ENCODE results near the gene RNASE2. TPM values are rescaled to one million over a fixed set of nuclear protein-coding genes. Genes with fewer than 3 reads are reported as not detected.
A peak's percentile ranks its signal among the peaks of the same experiment; 100 is the strongest.
"Not testable (repeated sequence)": the region's sequence is repeated elsewhere in the genome, so short reads cannot be mapped to it uniquely, and the experiment has no call there.

The RNASE2 gene
- total RNA-seq, 1 experiment from 2014 or later, result not detected

GRCh38 chr14:20934148-20934762 lies 21.0 kb upstream of the RNASE2 start:
- Mint-ChIP-seq H3K27me3 (ENCODE audit: low read depth) (peaks cover 16% of the 10 kb centered on the region), H3K27ac (no peak overlapping the region), H3K36me3 (no peaks in the 10 kb centered on the region), H3K9me3 (peaks cover 6% of the 10 kb centered on the region; the same call in 1 of the 2 replicates), H3K4me1 (peaks cover 10% of the 10 kb centered on the region), H3K4me3 (peak overlapping the region; percentile 54)
- ChIA-PET CTCF (interaction anchor here (0.5 to 2.4 kb wide), 6 partner anchors 26 to 116 kb away, joined by 3 to 16 read pairs (median 6); no protein-coding TSS in a partner anchor), POLR2A (no interaction called here)
- TF ChIP-seq CTCF (IDR thresholded peaks at IDR 0.05) (peak; percentile 89), ZNF396 (CRISPR knock-in tag; IDR thresholded peaks at IDR 0.05; ENCODE audit: borderline replicate concordance) (no peak)
- ATAC-seq (peak; percentile 98), DNase-seq (ENCODE audit: low spot score) (peak; percentile 90)

- Mint-ChIP-seq H3K27ac (no peak overlapping the region), H3K27me3 (ENCODE audit: low read depth) (peaks cover 16% of the 10 kb centered on the region), H3K4me1 (peaks cover 5% of the 10 kb centered on the region), H3K9me3 (peaks cover 1% of the 10 kb centered on the region; the same call in 1 of the 2 replicates), H3K36me3 (no peaks in the 10 kb centered on the region), H3K4me3 (no peak overlapping the region)
- ChIA-PET CTCF (no interaction called here), POLR2A (no interaction called here)
- no peak for TF ChIP-seq NFYB (CRISPR knock-in tag; conservative IDR thresholded peaks at IDR 0.05; ENCODE audit: low read depth)
- no peak for TF ChIP-seq CDX4 (CRISPR knock-in tag; IDR thresholded peaks at IDR 0.05; ENCODE audit: borderline replicate concordance)
- TF ChIP-seq FOXP1 (CRISPR knock-in tag; IDR thresholded peaks at IDR 0.05; ENCODE audit: borderline replicate concordance), result no peak
- TF ChIP-seq ZSCAN18 (CRISPR knock-in tag; IDR thresholded peaks at IDR 0.05), result no peak
- no peak for TF ChIP-seq FOXK1 (CRISPR knock-in tag; IDR thresholded peaks at IDR 0.05)
- TF ChIP-seq JUN (CRISPR knock-in tag; IDR thresholded peaks at IDR 0.05), result no peak
- no peak for TF ChIP-seq SP1 (CRISPR knock-in tag; conservative IDR thresholded peaks at IDR 0.05)
- no peak for TF ChIP-seq RORB (CRISPR knock-in tag; IDR thresholded peaks at IDR 0.05)
- TF ChIP-seq TP53 (CRISPR knock-in tag; IDR thresholded peaks at IDR 0.05), result no peak
- TF ChIP-seq ZNF416 (CRISPR knock-in tag; IDR thresholded peaks at IDR 0.05), result no peak
- no peak for TF ChIP-seq ZNF671 (CRISPR knock-in tag; IDR thresholded peaks at IDR 0.05)
- no peak for TF ChIP-seq MAX (CRISPR knock-in tag; IDR thresholded peaks at IDR 0.05)
- TF ChIP-seq E2F5 (CRISPR knock-in tag; IDR thresholded peaks at IDR 0.05), result no peak
- no peak for TF ChIP-seq EMX1 (CRISPR knock-in tag; IDR thresholded peaks at IDR 0.05)
- TF ChIP-seq IRF2 (CRISPR knock-in tag; IDR thresholded peaks at IDR 0.05; ENCODE audit: borderline replicate concordance, low read depth), result no peak
- no peak for ATAC-seq
- DNase-seq (ENCODE audit: low spot score), result no peak
These were observed 19.8 kb upstream of the RNASE2 start for GRCh38 chr14:20935303-20935984.

GRCh38 chr14:20945146-20945545 lies 10.1 kb upstream of the RNASE2 start:
- H3K27ac Mint-ChIP-seq; H3K27me3 Mint-ChIP-seq (ENCODE audit: low read depth); H3K9me3 Mint-ChIP-seq; POLR2A ChIA-PET; H3K4me3 Mint-ChIP-seq; H3K36me3 Mint-ChIP-seq; ATAC-seq; DNase-seq (ENCODE audit: low spot score): not testable (repeated sequence)
- H3K4me1 Mint-ChIP-seq, result peaks cover 19% of the 10 kb centered on the region
- CTCF ChIA-PET, result interaction anchor here (1.1 kb wide), 1 partner anchor 26 kb away, joined by 7 read pairs; no protein-coding TSS in a partner anchor

GRCh38 chr14:20946707-20947106 lies 8.6 kb upstream of the RNASE2 start:
- H3K27me3 Mint-ChIP-seq (ENCODE audit: low read depth); CTCF ChIA-PET; H3K27ac Mint-ChIP-seq; DNase-seq (ENCODE audit: low spot score); H3K4me3 Mint-ChIP-seq; H3K9me3 Mint-ChIP-seq; H3K36me3 Mint-ChIP-seq; ATAC-seq; H3K4me1 Mint-ChIP-seq; POLR2A ChIA-PET: not testable (repeated sequence)

GRCh38 chr14:20955538-20955873 lies 219 bp downstream of the RNASE2 start:
- H3K36me3 Mint-ChIP-seq; POLR2A ChIA-PET; H3K4me3 Mint-ChIP-seq; ATAC-seq; H3K27ac Mint-ChIP-seq; DNase-seq (ENCODE audit: low spot score); H3K27me3 Mint-ChIP-seq (ENCODE audit: low read depth); H3K9me3 Mint-ChIP-seq; H3K4me1 Mint-ChIP-seq: not testable (repeated sequence)
- CTCF ChIA-PET, result interaction anchor here (1.3 kb wide), 1 partner anchor 16 kb away, joined by 6 read pairs; no protein-coding TSS in a partner anchor

Data from WTC11 (cell line).